ENCODE measurements around the gene CDK5R2.

CDK5R2 gene

GRCh38 chr2:218990052-218990451 is 30.6 kb downstream of the CDK5R2 start:
- no peak for DNase-seq (ENCODE audit: low read depth)

- DNase-seq (ENCODE audit: low read depth), result no peak
Measured at GRCh38 chr2:218990612-218991011, 31.1 kb downstream of the CDK5R2 start.

GRCh38 chr2:218991674-218992168 is 32.3 kb downstream of the CDK5R2 start:
- DNase-seq (ENCODE audit: low read depth), result no peak

- no peak for DNase-seq (ENCODE audit: low read depth)
Measured at GRCh38 chr2:218992196-218992595, 32.7 kb downstream of the CDK5R2 start.

DNA sequence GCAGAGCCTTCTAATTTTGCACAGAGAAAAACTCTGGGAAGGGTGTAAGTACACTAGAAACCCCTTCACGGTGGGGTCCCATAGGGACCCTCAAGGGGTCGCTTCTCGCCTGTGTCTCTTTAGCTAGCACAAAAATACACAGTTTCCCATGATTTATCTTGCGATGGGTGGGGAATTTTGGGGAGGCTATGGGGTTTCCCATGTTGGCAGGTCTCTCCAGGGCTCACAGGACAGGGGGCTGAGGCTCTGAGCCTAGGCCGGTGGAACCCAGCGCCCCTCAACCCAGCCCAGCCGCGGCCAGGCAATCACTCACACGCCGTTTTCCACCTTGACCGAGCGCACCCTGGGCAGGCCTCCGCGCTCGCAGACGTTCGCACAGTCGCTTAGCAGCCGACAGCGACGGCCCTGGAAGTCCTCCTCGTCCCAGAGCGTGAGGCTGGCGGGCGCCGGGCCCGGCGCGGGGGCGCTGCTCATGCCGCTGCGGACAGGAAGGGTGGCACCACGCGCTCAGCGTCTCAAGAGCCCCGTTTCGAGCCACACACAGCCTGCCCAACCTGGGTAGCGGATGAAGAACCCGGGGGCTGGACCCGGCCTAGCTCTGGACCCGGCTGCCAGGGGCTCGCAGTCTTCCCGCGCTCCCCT is 33.4 kb downstream of the CDK5R2 start:
- DNase-seq (ENCODE audit: low read depth), result no peak

- DNase-seq (ENCODE audit: low read depth), result no peak
Measured at GRCh38 chr2:218993345-218994315, 34.2 kb downstream of the CDK5R2 start, which contains the start of gene CRYBA2. Gene CRYBA2 (minus strand): TSS chr2:218993422. CDS start chr2:218993176, 246 bp downstream.

GRCh38 chr2:218995561-218995960 is 36.1 kb downstream of the CDK5R2 start:
- no peak for DNase-seq (ENCODE audit: low read depth)

DNA sequence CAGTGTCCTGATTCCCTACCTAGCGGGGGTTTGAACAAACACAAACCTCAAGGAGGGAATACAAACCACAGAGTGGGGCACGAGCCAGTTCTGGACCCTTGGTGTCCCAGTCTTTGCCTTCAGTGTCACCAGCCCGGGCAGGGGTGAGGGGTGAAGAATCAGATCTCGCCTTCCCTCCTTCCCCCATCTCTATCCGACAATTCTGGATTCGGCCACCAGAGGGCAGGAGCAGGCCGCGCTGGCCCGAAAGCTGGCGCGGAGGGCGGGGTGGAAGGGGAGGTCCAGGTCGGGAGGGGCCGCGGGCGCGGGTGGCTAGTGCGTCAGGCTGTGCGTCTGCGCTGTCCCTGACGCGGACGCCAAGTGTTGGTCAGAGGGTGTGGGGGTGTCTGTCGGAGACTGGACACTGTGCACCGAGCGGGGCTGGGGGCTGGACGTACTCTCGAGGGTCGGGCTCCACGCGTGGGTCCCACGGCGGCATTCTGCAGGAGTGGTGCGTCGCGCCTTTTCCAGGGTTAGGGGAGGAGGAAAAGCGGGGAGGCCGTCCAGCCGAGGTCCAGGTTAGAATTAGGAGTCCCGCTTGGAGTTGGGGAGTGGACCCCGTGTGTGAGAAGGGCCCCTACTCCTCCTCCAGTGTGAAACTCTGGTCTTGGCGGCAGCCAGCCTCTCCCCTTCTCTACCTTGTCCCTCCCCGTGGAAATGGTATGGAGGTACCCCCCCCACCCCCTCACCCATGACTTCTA is 36.7 kb downstream of the CDK5R2 start:
- peak; percentile 75 for DNase-seq (ENCODE audit: low read depth)

GRCh38 chr2:218996937-218997336 is 37.5 kb downstream of the CDK5R2 start:
- no peak for DNase-seq (ENCODE audit: low read depth)

- DNase-seq (ENCODE audit: low read depth), result no peak
Measured at GRCh38 chr2:218997731-218998130, 38.3 kb downstream of the CDK5R2 start.

DNA sequence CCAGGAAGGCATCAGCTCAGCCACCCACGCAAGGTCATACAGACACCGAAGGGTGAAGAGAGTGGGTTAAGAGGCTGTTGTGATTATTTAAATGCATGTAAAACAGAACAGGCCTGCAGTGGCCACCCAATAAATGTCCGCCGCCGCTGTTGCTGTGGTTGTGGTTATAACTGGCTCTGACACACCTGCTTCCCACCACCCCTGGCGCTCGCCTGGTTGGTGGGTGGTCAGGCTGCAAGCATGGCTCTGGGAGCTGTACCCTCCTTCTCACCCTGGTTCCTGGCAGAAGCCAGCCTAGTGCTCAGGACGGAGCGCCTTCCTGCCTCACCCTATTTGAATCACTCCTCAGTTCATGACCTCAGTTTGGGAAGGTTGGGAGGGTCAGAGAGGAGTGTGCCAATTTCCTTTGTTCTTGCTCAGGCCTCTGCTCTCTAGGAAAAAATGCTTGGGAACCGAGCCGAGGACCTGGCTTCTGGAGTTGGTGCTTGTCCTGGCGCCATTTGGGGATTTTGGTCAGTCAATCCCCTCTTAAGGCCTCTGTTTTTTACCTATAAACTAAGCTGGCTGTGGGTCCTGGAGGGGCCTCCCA is 39.0 kb downstream of the CDK5R2 start:
- no peak for DNase-seq (ENCODE audit: low read depth)

GRCh38 chr2:218999021-218999880 is 39.8 kb downstream of the CDK5R2 start:
- DNase-seq (ENCODE audit: low read depth), result no peak

DNA sequence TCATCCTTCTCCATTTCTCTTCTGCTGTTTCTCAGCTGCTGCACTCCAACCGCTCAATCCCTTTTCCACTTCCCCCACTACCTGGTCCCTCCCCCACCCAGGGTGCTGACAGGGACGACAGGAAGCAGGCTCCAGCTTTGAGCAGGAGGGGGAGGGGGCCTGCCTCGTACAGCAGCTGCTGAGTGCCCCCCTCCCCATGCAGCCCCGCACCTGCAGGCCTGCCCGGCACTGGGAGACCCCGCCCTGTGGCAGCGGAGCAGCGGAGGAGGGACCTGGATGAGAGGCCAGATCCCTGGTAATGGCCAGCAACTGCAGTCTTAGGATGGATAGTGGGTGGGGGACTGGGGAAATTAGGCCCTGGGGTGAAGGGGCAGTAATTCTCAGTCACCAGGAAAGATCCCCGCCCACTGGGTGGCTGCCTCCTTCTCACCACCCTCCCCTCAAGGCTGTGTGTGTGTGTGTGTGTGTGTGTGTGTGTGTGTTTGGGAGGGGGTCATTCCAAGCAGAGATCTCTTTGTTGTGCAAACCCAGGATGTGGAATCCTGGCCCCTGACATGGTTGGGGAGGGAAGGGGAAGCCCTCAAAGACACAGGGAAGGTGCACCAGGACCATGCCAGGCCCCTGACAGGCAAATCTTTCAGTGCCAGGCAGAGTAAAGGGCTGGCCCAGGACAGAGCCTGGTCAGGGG is 40.6 kb downstream of the CDK5R2 start:
- DNase-seq (ENCODE audit: low read depth), result no peak

- DNase-seq (ENCODE audit: low read depth), result no peak
Measured at GRCh38 chr2:219000569-219000960, 41.1 kb downstream of the CDK5R2 start.

GRCh38 chr2:219001100-219001576 is 41.7 kb downstream of the CDK5R2 start:
- DNase-seq (ENCODE audit: low read depth), result no peak

DNA sequence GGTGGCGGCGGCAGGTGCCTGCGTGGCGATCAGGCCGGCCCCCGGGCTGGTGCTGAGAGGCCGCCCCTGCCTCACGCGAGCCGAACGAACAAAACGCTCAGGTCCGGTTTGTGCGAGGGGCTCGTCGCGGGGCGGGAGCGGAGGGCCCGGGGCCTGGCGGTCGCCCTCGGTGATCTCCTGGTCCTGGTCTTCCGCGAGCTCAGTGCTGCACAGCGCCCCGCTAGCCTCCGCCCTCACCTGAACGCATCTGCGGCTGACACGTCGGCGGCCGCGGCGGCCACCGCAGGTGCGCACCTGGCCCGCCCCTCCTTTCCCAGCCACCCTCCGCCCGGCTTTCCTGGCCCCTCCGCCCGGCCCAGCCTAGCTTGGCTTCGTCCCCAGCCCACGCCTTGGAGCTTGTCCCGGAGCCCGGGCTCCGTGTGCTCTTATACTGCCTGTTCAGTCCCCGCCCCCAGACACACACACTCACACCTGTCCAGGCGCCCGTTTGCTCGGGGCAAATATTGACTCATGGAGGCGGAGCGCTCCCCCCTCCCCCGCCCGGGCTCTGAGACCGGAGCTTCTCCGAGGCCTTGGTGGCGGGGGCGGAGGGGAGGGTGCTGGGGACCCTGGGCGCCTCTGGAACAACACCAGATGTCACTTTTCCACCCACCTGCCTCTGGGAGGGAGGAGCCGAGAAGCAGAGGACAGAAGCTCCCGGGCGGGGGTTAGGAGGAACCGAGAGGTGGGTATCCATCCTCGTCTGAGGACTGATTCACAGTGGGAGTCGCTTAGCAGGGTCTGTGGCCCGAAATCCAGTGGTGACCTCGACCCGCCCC is 42.3 kb downstream of the CDK5R2 start:
- no peak for DNase-seq (ENCODE audit: low read depth)

DNA sequence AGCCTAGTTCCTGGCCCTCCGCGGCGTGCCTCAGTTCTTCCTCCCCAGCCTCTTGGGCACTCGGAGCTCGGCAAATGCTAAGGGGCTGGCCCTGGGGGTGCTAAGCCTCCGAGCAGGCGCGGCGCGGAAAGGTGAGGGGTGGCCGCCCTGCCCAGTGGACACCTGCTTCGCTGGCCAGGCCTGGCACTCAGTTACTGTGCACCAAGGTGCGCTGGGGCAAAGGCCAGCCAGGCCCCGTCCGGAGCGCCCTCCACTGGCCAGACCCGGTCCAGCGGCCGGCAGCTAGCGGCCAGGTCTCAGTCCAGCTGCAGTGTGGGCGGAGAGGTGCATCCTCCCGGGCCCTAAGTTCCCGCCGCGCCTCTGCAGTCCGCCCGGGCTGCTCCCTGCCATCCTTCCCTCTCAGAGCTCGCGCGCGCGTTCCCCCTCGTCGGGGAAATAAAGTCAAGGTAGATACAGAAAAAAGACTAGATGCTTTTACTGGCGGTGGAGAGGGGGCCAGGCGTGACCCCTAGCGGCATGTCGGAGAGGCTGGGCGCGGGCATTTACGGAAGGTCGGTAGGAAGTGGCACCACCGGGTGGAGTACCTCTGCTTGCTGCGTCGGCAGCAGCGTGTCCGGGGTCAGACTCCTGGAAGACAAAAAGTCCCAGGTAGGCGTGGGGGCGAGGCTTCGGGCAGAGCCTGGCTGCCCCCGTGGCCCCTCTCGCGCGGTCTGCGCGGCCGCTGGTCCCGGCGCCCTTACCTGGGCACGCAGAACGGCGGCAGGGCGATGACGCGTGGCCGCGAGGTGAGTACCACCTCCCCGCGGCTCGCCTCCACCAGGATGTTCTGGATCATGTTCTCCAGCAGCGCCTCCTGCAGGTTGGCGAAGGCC is 43.2 kb downstream of the CDK5R2 start:
- DNase-seq (ENCODE audit: low read depth), result peak; percentile 29

GRCh38 chr2:219003267-219003634 is 43.8 kb downstream of the CDK5R2 start:
- DNase-seq (ENCODE audit: low read depth), result no peak
